NAMALWA (cell line): ENCODE results near the gene NEDD4.

Experiments
- DNase-seq: peaks from one replicate; pipeline ENCODE4 v3.0.0-alpha.2; 2015; ENCODE audit warnings: low spot score

The NEDD4 gene

DNA sequence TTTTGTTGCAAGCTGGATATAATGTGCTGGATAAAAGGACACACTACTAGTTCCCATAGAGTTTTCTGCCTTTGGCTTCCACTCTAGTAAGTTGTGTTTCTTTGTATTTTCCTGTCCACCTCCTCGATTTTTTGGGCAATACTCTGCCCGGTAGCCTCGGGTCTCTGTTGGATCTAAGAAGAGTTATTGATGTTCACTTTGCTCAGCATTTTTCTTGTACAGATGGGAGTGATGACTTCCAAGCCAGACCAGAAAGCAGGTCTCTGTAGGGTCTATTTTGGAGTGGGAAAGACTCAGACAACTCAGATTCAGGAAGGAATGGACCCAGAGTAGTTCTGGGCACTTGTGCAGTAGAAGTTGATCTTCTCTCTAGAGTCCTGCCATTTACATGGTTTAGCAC lies 214.5 kb downstream of the NEDD4 start:
- no peak for DNase-seq
